Measurements from ENCODE around the gene CAB39. TPM values are rescaled to one million over a fixed set of nuclear protein-coding genes. Genes with fewer than 3 reads are reported as not detected.

Gene CAB39
- total and polyA plus RNA-seq, 2 of the 8 experiments (the other 6 are each of a cell fraction or from before 2014, with no cell fraction given) = 16.4 to 50.5 TPM

GRCh38 chr2:230864122-230864604 is 151.5 kb downstream of the CAB39 start (continued):
- TF ChIP-seq EZH2 (IDR thresholded peaks at IDR 0.05; ENCODE audit: low read depth, low read length, severe bottlenecking) = no peak

All from H1 (cell line).